HUDEP-2 (cell line): Measurements from ENCODE around the gene TMEM44.
"Not testable (repeated sequence)": the region's sequence is repeated elsewhere in the genome, so short reads cannot be mapped to it uniquely, and the experiment has no call there.

Experiments
- DNase-seq, 76 experiments: peaks; one replicate each; lab custom pipeline; 2025; ENCODE audit not compliant: unreplicated experiment in 76 of 76; lab: John Stamatoyannopoulos, UW

Gene TMEM44

GRCh38 chr3:194560047-194560446 is 73.2 kb downstream of the TMEM44 start:
- DNase-seq = no peak

DNA sequence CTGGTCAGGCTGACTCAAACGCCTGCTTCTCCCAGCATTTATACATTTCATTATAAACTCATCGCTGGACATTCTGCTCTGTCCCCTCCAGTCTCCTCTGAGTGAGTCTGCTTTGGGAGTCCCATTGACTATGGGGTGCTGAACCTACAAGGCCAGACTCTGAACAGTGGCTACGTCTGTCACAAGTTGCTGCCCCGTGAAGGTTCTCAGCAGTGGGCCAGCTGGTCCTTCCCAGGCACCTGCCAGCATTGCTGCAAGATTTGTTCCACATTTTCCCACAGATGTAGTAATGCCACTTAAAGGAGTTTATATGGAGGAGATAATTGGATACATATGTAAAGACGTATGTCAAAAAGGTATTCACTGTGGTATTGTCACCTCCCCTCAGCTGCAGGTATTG is 73.7 kb downstream of the TMEM44 start:
- no peak for DNase-seq

DNA sequence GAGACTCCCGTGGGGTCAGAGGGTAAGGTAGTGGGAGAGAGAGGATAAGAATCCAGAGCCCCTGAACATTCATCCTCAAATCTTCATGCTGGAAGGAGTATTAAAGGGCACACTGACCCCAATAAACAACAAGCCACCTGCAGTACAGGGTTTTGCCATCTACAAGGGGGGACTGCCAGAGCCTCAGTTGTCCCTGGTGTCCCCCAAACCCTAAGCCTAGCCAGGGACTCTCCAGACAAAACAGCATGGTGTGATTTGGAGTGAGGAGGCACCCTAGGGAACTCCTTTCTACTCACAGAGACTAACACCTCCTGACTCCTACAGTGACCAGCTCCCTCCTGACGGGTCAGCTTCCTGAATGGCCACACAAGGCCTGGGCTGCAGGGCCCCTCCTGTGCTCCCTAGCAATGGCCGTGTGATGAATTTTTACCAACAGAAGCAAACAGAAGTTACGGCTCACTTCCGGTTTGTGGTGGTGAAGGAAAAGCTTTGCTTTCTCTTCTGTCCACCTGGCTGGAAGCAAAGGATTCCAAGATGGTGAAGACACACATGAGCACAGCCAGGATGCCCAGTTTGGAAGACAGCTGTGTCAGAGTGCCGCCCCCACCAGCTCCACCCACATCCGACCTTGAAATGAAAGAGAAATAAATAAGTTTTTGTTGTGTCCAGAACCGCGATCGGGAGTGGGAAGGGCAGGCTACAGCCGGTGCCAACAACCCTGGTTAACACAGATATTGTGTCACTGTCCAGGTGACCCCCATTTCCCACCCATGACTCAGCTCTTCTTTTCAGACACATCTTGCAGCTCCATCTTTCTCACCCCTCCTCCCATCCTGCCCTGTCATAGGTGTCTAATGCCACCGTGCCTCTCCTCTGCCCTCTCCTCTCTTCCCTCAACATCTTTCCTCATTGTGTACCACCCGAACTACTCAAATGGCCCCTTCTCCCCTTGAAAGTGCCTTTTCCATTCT is 76.8 kb downstream of the TMEM44 start:
- no peak for DNase-seq

DNA sequence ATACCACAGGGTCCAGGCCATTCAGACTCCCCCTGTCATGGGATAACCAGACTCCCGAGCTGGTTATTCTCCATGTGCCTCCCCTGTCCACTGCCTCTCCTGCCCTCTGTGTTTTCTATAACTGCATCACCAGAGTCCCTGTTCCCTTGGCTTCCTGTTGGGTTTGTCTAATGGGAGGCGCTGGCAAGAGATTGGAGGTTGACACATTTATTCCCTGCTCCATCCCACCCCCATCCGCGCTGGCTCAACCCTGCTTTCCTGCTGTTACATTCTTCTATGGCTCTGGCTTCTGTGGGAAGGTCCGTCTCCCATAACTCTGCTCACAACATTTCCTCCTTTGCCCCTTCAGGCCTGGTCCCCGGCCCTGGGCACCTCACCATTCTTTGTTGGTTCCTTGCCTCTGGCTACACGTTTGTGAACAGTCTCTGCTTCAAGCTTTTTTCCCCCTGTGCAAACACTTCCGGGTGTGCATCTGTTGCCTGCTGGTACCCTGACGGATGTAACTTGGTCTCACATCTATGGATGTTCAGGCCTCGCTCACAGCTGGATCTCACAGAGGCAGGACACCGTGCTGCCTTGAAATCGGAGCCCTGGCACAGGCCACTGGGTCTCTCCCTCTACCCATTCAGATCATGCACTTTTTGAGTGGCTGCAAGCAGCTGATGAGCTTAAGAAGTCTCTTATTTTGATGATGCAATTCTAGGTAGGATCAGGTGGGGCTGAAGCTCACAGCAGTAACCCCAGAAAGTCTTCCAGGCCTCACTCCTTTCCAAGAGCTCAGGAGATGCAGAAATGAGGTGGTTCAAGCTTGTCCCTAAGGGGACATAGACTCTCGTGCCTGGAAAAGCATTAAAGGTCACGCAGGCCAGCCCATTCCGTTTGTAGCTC is 77.8 kb downstream of the TMEM44 start:
- no peak for DNase-seq

GRCh38 chr3:194554473-194555123 is 78.6 kb downstream of the TMEM44 start:
- DNase-seq = no peak

- DNase-seq = no peak
Measured at GRCh38 chr3:194552327-194552949, 80.8 kb downstream of the TMEM44 start.

- no peak for DNase-seq
Measured at GRCh38 chr3:194549853-194550252, 83.4 kb downstream of the TMEM44 start.

DNA sequence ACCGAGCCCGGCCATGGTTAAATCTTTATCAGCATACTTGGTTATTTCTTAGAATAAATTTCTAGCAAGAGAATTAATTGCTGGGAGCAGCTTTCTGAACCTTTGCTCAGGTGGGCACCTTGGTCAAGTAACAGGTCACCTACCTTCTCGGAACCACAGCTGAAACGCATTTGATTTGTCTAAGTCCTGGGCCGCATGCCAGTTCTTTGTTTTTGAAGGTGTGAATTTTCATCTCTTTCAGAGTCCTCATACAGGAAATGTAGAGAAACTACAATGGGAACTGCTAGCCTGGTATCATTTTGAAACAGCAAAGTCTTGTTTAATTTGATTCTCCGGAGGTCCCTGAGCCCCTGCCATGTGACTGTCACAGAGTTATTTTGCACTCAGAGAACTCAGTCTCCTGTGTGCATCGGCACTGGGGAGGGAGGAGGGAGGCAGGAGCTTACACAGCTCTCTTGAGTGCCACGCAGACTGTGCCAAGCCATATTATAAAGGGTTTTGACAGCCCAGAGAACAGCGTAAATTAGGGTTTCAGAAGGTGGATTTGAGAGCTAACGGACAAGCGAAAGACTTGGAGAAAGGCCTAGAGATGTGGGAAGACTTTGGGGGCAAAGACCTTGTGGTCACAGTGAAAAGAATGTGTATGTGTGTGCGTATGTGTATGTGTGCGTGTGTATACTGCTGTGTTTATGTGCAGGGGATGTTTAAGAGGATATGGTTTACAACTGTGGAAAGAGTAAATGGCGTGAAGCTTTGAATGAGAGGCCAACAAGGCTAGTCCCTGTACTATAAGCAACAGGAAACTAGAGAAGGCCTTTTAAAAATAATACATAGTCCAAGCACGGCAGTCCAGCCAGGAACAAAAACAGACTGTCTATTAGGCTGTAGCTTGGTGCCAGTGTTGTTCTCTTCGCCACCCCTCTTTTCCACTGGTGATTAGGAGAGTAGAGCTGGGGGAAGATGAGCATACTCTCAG is 84.6 kb downstream of the TMEM44 start:
- no peak for DNase-seq

GRCh38 chr3:194547042-194547441 is 86.2 kb downstream of the TMEM44 start:
- no peak for DNase-seq

DNA sequence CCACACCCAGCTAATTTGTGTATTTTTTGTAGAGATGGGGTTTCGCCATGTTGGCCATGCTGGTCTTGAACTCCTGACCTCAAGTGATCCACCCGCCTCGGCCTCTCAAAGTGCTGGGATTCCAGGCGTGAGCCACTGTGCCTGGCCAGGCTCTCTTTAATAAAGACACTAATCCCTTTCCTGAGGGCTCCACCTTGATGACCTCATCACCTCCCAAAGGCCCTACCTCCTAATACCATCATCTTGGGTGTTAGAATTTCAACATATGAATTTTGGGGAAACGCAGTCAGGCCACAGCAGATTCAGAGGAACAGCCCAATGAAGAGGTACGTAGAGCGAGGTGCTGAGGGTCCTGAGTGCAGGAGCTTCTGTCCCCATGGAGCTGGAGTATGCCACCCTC is 87.7 kb downstream of the TMEM44 start:
- not testable (repeated sequence) for DNase-seq

- DNase-seq = no peak
Measured at GRCh38 chr3:194543550-194543949, 89.7 kb downstream of the TMEM44 start.

- no peak for DNase-seq
Measured at GRCh38 chr3:194541483-194541882, 91.7 kb downstream of the TMEM44 start.

GRCh38 chr3:194540274-194540905 is 92.8 kb downstream of the TMEM44 start:
- no peak for DNase-seq

GRCh38 chr3:194539498-194539897 is 93.7 kb downstream of the TMEM44 start:
- no peak for DNase-seq

GRCh38 chr3:194537732-194538247 is 95.4 kb downstream of the TMEM44 start:
- DNase-seq = no peak
